CD4-positive, alpha-beta T cell (primary cell): ENCODE results near the gene HOXB7. TPM values are rescaled to one million over a fixed set of nuclear protein-coding genes. Genes with fewer than 3 reads are reported as not detected.

Experiments used
- ATAC-seq: fragments of 200-7000 bp; cut with Tn5 transposase; one replicate; pipeline ENCODE4 v1.10.0; 2022; ENCODE audit warnings: mild to moderate bottlenecking; ENCODE audit not compliant: poor library complexity
- CTCF ChIA-PET: fragments of 350-600 bp; sonication (Branson Sonifier 250); formaldehyde crosslinking; loops from one replicate; lab custom pipeline; 2021; ENCODE audit warnings: antibody characterized with exemption, inconsistent platforms; lab: Charles Lee
- POLR2A ChIA-PET: fragments of 350-600 bp; sonication (Branson Sonifier 250); formaldehyde crosslinking; loops from one replicate; lab custom pipeline; 2021; ENCODE audit warnings: antibody characterized with exemption, inconsistent platforms; lab: Charles Lee
- DNase-seq, 14 experiments: peaks; one replicate each; pipeline ENCODE4 v3.0.0-alpha.2; 2013 to 2020; ENCODE audit warnings: mixed read lengths in 2 of 14
- H3K27ac ChIP-seq, 2 donors: one replicate each; pipeline versions ENCODE4 v1.5.1 to v1.7.0; 2013; ENCODE audit warnings: low read length in 2 of 2, low read depth in 1 of 2, mild to moderate bottlenecking in 1 of 2
- H3K27me3 ChIP-seq, 2 experiments: 1 replicate in 1 of 2; 2 replicates in 1 of 2; pipeline versions ENCODE4 v1.6.1 to v1.7.0; 2013; ENCODE audit warnings: low read length in 2 of 2, control low read depth in 1 of 2, mild to moderate bottlenecking in 1 of 2, moderate library complexity in 1 of 2; ENCODE audit not compliant: insufficient read depth in 2 of 2, control insufficient read depth in 1 of 2
- H3K36me3 ChIP-seq: one replicate; pipeline ENCODE4 v1.6.1; 2013; ENCODE audit warnings: low read length, control low read depth; ENCODE audit not compliant: insufficient read depth
- H3K4me1 ChIP-seq: one replicate; pipeline ENCODE4 v1.6.1; 2013; ENCODE audit warnings: low read length, control low read depth; ENCODE audit not compliant: insufficient read depth
- H3K4me3 ChIP-seq: one replicate; pipeline ENCODE4 v1.5.1; 2013; ENCODE audit warnings: mild to moderate bottlenecking, low read length, moderate library complexity
- H3K9me3 ChIP-seq, 2 experiments: 1 replicate in 1 of 2; 2 replicates in 1 of 2; pipeline versions ENCODE4 v1.6.1 to v1.7.0; 2013; ENCODE audit warnings: low read length in 2 of 2, mild to moderate bottlenecking in 2 of 2, control low read depth in 1 of 2, moderate library complexity in 1 of 2; ENCODE audit not compliant: control insufficient read depth in 1 of 2, insufficient read depth in 1 of 2
- H3K27ac Mint-ChIP-seq: one replicate; pipeline ENCODE4 v1.8.0; 2020; ENCODE audit warnings: mixed read lengths
- H3K27me3 Mint-ChIP-seq: one replicate; pipeline ENCODE4 v1.8.0; 2021; ENCODE audit warnings: mixed read lengths
- H3K36me3 Mint-ChIP-seq: one replicate; pipeline ENCODE4 v1.8.0; 2021; ENCODE audit warnings: low read depth, mixed read lengths
- H3K4me1 Mint-ChIP-seq: one replicate; pipeline ENCODE4 v1.8.0; 2021; ENCODE audit warnings: low read depth, mixed read lengths
- H3K4me3 Mint-ChIP-seq: one replicate; pipeline ENCODE4 v1.8.0; 2020; ENCODE audit warnings: mild to moderate bottlenecking, mixed read lengths
- H3K9me3 Mint-ChIP-seq: one replicate; pipeline ENCODE4 v1.8.0; 2020; ENCODE audit warnings: mixed read lengths
- CTCF ChIP-seq: fragments of 200-600 bp; IDR thresholded peaks from one replicate; pipeline ENCODE4 v1.8.0; 2022; ENCODE audit warnings: antibody characterized with exemption, mild to moderate bottlenecking
- intact Hi-C, 2 experiments: fragments of 100-400 bp; cut with DNase I in 1 of 2; cut with micrococcal nuclease in 1 of 2; formaldehyde crosslinking; loops; one replicate each; pipeline versions ENCODE4 v1.15.1 to v1.9.0; 2023 to 2025; cut with DNase I, micrococcal nuclease
- total RNA-seq, 174 experiments: library from RNA in 2 of 174; stranded (reverse) in 2 of 174; gene quantifications; one replicate each; pipeline ENCODE4 v1.2.3 and lab custom pipeline; 2021 to 2026

HOXB7 gene
- total RNA-seq, 2 experiments from 2014 or later, result not detected

GRCh38 chr17:48609759-48610281, 997 bp downstream of the HOXB7 start:
- no peak overlapping the region for H3K27ac Mint-ChIP-seq
- DNase-seq, result no peak
- ChIA-PET CTCF (interaction anchor here (0.7 to 4.1 kb wide), 3 partner anchors 9 to 136 kb away, joined by 3 to 20 read pairs (median 3); no protein-coding TSS in a partner anchor), POLR2A (interaction anchor here (0.6 to 1.5 kb wide), 4 partner anchors 9 to 23 kb away, joined by 3 to 9 read pairs (median 4); partner anchors contain the start of gene HOXB5)
- Histone ChIP-seq H3K4me1 (peaks cover 51% of the 10 kb centered on the region), H3K4me3 (peak overlapping the region; percentile 71), H3K36me3 (no peaks in the 10 kb centered on the region), H3K27ac (no peak overlapping the region), H3K27me3 (peaks cover 75 to 80% of the 10 kb centered on the region in 2 experiments), H3K9me3 (peaks cover 0 to 14% of the 10 kb centered on the region in 2 experiments)
- peaks cover 89% of the 10 kb centered on the region for H3K27me3 Mint-ChIP-seq
- no peak for ATAC-seq
- H3K4me3 Mint-ChIP-seq, result peak overlapping the region; percentile 89
- no peak for TF ChIP-seq CTCF
- intact Hi-C loops, result loop anchor here in 1 of 2 experiments (5.0 to 10.0 kb wide), 2 partner anchors 273 to 765 kb away; partner anchors contain the start of gene SCRN2
- H3K9me3 Mint-ChIP-seq, result no peaks in the 10 kb centered on the region
- peaks cover 48% of the 10 kb centered on the region for H3K4me1 Mint-ChIP-seq
- no peaks in the 10 kb centered on the region for H3K36me3 Mint-ChIP-seq

- H3K27ac ChIP-seq, result no peak overlapping the region
- DNase-seq, result no peak
- H3K36me3 ChIP-seq, result no peaks in the 10 kb centered on the region
- no peak overlapping the region for H3K4me3 ChIP-seq
- Mint-ChIP-seq H3K27me3 (peaks cover 89% of the 10 kb centered on the region), H3K4me1 (peaks cover 45% of the 10 kb centered on the region), H3K36me3 (no peaks in the 10 kb centered on the region), H3K9me3 (no peaks in the 10 kb centered on the region), H3K4me3 (peak overlapping the region; percentile 70), H3K27ac (no peak overlapping the region)
- no peak for TF ChIP-seq CTCF
- intact Hi-C loops, result no loop called here
- peaks cover 48% of the 10 kb centered on the region for H3K4me1 ChIP-seq
- ChIA-PET POLR2A (interaction anchor here (1.1 to 1.5 kb wide), 2 partner anchors 8 to 9 kb away, joined by 3 to 9 read pairs; no protein-coding TSS in a partner anchor), CTCF (interaction anchor here (0.6 to 4.1 kb wide), 3 partner anchors 10 to 57 kb away, joined by 3 to 20 read pairs (median 3); no protein-coding TSS in a partner anchor)
- peaks cover 0 to 11% of the 10 kb centered on the region in 2 experiments for H3K9me3 ChIP-seq
- H3K27me3 ChIP-seq, result peaks cover 76 to 80% of the 10 kb centered on the region in 2 experiments
- ATAC-seq, result no peak
These were observed 1.8 kb downstream of the HOXB7 start for GRCh38 chr17:48609033-48609432.

- no peaks in the 10 kb centered on the region for H3K9me3 Mint-ChIP-seq
- peaks cover 76 to 80% of the 10 kb centered on the region in 2 experiments for H3K27me3 ChIP-seq
- H3K27me3 Mint-ChIP-seq, result peaks cover 89% of the 10 kb centered on the region
- no peak for TF ChIP-seq CTCF
- intact Hi-C loops, result no loop called here
- DNase-seq (no peak), ATAC-seq (no peak)
- H3K4me3 ChIP-seq, result no peak overlapping the region
- H3K27ac ChIP-seq, result no peak overlapping the region
- H3K4me1 Mint-ChIP-seq, result peaks cover 39% of the 10 kb centered on the region
- no peak overlapping the region for H3K27ac Mint-ChIP-seq
- ChIA-PET CTCF (interaction anchor here (1.2 to 4.1 kb wide), 2 partner anchors 10 to 346 kb away, joined by 3 to 20 read pairs; no protein-coding TSS in a partner anchor), POLR2A (no interaction called here)
- H3K4me1 ChIP-seq, result peaks cover 48% of the 10 kb centered on the region
- no peak overlapping the region for H3K4me3 Mint-ChIP-seq
- no peaks in the 10 kb centered on the region for H3K36me3 ChIP-seq
- H3K36me3 Mint-ChIP-seq, result no peaks in the 10 kb centered on the region
- peaks cover 0 to 15% of the 10 kb centered on the region in 2 experiments for H3K9me3 ChIP-seq
These were observed 2.4 kb downstream of the HOXB7 start for GRCh38 chr17:48608494-48608834.
